Kidney (tissue), 14 donors: ENCODE data around the gene PCDHAC2. TPM values are rescaled to one million over a fixed set of nuclear protein-coding genes. Genes with fewer than 3 reads are reported as not detected.

Experiments
- DNase-seq, 5 donors: peaks; one replicate each; pipeline ENCODE4 v3.0.0-alpha.2; 2013 to 2020
- FAIRE-seq: peaks from 2 replicates; lab custom pipeline; 2012; peaks lifted over from hg19 to GRCh38; lab: Jason Lieb, UNC
- H3K27ac ChIP-seq, 2 donors: one replicate each; pipeline ENCODE4 v1.7.0; 2013; ENCODE audit warnings: low read depth in 2 of 2, low read length in 2 of 2, inconsistent platforms in 1 of 2
- H3K27me3 ChIP-seq: one replicate; pipeline ENCODE4 v1.7.1; 2013; ENCODE audit warnings: low read length, inconsistent platforms; ENCODE audit not compliant: control insufficient read depth, insufficient read depth
- H3K36me3 ChIP-seq, 3 donors: one replicate each; pipeline versions ENCODE4 v1.7.0 to v1.7.1; 2013; ENCODE audit warnings: low read length in 3 of 3, control low read depth in 1 of 3, inconsistent platforms in 1 of 3; ENCODE audit not compliant: insufficient read depth in 3 of 3, control insufficient read depth in 2 of 3
- H3K4me1 ChIP-seq, 3 donors: one replicate each; pipeline versions ENCODE4 v1.7.0 to v1.7.1; 2013; ENCODE audit warnings: low read length in 3 of 3, inconsistent platforms in 1 of 3, low read depth in 1 of 3; ENCODE audit not compliant: control insufficient read depth in 2 of 3, insufficient read depth in 2 of 3
- H3K4me3 ChIP-seq, 3 donors: one replicate each; pipeline versions ENCODE4 v1.7.0 to v1.8.1; 2013; ENCODE audit warnings: low read length in 3 of 3, control low read depth in 1 of 3, inconsistent platforms in 1 of 3
- H3K9ac ChIP-seq, 3 donors: one replicate each; pipeline versions ENCODE4 v1.7.0 to v1.7.1; 2013; ENCODE audit warnings: low read length in 3 of 3, control low read depth in 1 of 3, inconsistent platforms in 1 of 3
- H3K9me3 ChIP-seq, 3 donors: one replicate each; pipeline versions ENCODE4 v1.7.0 to v1.7.1; 2013; ENCODE audit warnings: low read length in 3 of 3, control low read depth in 1 of 3, inconsistent platforms in 1 of 3; ENCODE audit not compliant: control insufficient read depth in 2 of 3, insufficient read depth in 1 of 3
- CTCF ChIP-seq: IDR thresholded peaks from 3 replicates; pipeline ENCODE4 v1.5.1; 2012; ENCODE audit warnings: mild to moderate bottlenecking, moderate library complexity, borderline replicate concordance; ENCODE audit not compliant: insufficient read depth; ENCODE audit errors: extremely low read depth
- intact Hi-C: fragments of 100-400 bp; cut with DNase I; formaldehyde crosslinking; loops from one replicate; pipeline ENCODE4 v1.11.1; 2022
- polyA plus RNA-seq: library from polyadenylated mRNA; stranded (reverse); fragments of 350-450 nt; fragmentation: Illumina TruSeq; extraction: RNeasy Lipid Tissue Mini Kit (QIAGEN cat#74804); gene quantifications from one replicate; pipeline ENCODE4 v1.2.3, GENCODE V29; 2014; ENCODE audit warnings: low read depth, low replicate concordance; ENCODE audit not compliant: insufficient read depth
- total RNA-seq: library from RNA; stranded (reverse); fragmentation: NEBNext Ultra II Directional; extraction: Animal tissue kit (Norgen Biotek cat#: 25700); gene quantifications from one replicate; pipeline ENCODE4 v1.2.1, GENCODE V29; 2021
- donor health status: control.
- donor health status: control.
- donor health status: control.
- donor health status: control.
- donor health status: control.
- donor health status: DM: yes; HTN: yes; CAD: no.
- donor health status: Normal renal cell carcinoma (clear cell type).

PCDHAC2 gene
- total and polyA plus RNA-seq, 2 donors from 2014 or later = 0.30 to 3.6 TPM

DNA sequence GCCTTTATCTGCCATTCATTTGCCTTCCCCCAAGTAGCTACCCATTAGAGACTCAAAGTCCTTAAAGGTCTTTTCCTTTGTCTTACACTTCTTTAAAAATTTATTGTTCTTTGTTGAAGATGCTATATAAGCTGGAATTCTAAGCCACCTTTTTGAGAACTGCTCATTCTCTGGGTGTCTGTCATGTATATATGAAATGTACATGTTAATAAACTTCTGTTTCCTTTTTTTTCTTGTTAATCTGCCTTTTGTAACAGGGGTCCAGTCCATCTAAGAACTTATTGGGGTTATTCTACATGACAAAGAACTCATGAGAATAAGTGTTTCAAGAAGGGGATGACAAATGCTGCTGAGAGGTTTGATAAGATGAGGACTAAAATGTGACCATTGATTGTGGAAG is 41.5 kb downstream of the PCDHAC2 start:
- FAIRE-seq = no peak

DNA sequence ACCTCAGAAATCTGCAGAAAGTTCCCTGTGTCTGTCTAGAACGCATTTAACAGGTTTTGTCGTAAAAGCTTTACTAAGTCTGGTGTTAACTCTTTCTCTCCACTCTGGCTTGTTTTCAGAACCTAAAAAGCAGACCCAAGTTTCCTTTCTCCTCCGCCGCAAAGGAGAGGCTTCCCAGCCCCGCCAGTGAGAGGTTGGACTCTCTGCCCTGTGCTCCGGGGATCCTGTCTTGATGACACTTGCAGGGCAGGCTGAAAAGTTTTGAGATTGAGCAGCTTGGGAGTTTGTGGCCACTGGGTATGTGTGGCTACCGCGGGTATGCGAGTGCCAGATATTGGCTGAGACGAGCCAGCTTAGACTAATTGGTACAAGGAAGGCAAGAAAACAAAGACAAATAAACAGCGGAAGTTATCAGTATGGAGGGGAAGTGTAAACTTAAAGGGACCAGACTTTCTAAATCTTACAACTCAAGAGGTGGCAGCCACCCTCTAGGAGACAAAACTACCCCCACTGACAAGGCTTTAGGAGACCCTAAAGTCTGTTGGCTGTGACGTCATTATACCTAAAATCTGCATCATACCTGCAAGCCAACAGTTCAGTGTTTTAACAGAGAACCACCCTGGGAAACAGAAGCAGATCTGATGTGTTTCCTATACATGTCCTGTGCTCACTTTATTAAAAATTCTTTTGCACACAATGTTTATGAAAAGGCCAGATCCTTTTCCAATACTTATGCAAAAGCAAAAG is 43.9 kb downstream of the PCDHAC2 start:
- no peaks in the 10 kb centered on the region for H3K9me3 ChIP-seq
- H3K27ac ChIP-seq = no peak overlapping the region
- H3K36me3 ChIP-seq = no peaks in the 10 kb centered on the region
- FAIRE-seq = no peak
- H3K4me1 ChIP-seq = no peaks in the 10 kb centered on the region
- H3K4me3 ChIP-seq = no peak overlapping the region
- H3K27me3 ChIP-seq = no peaks in the 10 kb centered on the region
- TF ChIP-seq CTCF = no peak
- no peak for DNase-seq
- intact Hi-C loops = no loop called here
- no peak overlapping the region for H3K9ac ChIP-seq

More for the DNA sequence above, 41.5 kb downstream of the PCDHAC2 start:
- DNase-seq = no peak
- intact Hi-C loops = no loop called here
- Histone ChIP-seq H3K4me1 (no peaks in the 10 kb centered on the region), H3K36me3 (no peaks in the 10 kb centered on the region), H3K27me3 (no peaks in the 10 kb centered on the region), H3K9ac (no peak overlapping the region), H3K4me3 (no peak overlapping the region), H3K27ac (no peak overlapping the region), H3K9me3 (no peaks in the 10 kb centered on the region)
- TF ChIP-seq CTCF = no peak

DNA sequence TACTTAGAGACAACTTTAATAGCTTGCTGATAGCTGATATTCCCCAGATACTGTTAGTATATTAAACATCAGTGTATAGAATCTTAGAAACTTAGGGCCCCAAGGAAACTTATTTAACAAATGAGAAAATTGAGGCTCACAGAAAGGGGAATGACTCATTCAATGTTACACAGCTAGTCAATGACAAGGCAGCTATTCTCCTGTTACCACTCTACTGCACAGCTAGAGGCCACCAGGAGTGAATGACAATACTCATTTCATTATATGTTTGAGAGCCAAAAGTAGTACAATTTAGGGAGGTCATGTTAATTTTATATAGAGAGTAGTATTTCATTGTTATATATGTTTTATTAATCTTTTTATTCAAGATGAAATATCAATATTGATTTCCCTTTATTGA is 51.7 kb downstream of the PCDHAC2 start:
- FAIRE-seq (no peak), DNase-seq (no peak)
- Histone ChIP-seq H3K4me3 (no peak overlapping the region), H3K27ac (no peak overlapping the region), H3K9ac (no peak overlapping the region), H3K9me3 (no peaks in the 10 kb centered on the region), H3K27me3 (no peaks in the 10 kb centered on the region), H3K36me3 (no peaks in the 10 kb centered on the region), H3K4me1 (no peaks in the 10 kb centered on the region)
- intact Hi-C loops = no loop called here
- TF ChIP-seq CTCF = no peak

Other genes with a start within 250 kb of the PCDHAC2 start
- 0.13 TPM for gene PCDHA1, start 180.3 kb upstream of the PCDHAC2 start, total RNA-seq
- gene PCDHA1, start 180.3 kb upstream of the PCDHAC2 start, polyA plus RNA-seq = not detected
- gene PCDHA2, start 171.6 kb upstream of the PCDHAC2 start, total RNA-seq = 0.50 TPM
- gene PCDHA2, start 171.6 kb upstream of the PCDHAC2 start, polyA plus RNA-seq = 0.17 TPM
- 1.4 TPM for gene PCDHA3, start 165.4 kb upstream of the PCDHAC2 start, total RNA-seq
- 0.13 TPM for gene PCDHA3, start 165.4 kb upstream of the PCDHAC2 start, polyA plus RNA-seq
- gene PCDHA4, start 159.4 kb upstream of the PCDHAC2 start, total RNA-seq = 4.1 TPM
- gene PCDHA4, start 159.4 kb upstream of the PCDHAC2 start, polyA plus RNA-seq = 1.1 TPM
- gene PCDHA5, start 144.9 kb upstream of the PCDHAC2 start, total RNA-seq = 0.91 TPM
- not detected for gene PCDHA5, start 144.9 kb upstream of the PCDHAC2 start, polyA plus RNA-seq
- 3.6 TPM for gene PCDHA6, start 138.5 kb upstream of the PCDHAC2 start, total RNA-seq
- 0.80 TPM for gene PCDHA6, start 138.5 kb upstream of the PCDHAC2 start, polyA plus RNA-seq
- gene PCDHA7, start 132.2 kb upstream of the PCDHAC2 start, total RNA-seq = 1.1 TPM
- gene PCDHA7, start 132.2 kb upstream of the PCDHAC2 start, polyA plus RNA-seq = 0.62 TPM
- 0.82 TPM for gene PCDHA8, start 125.3 kb upstream of the PCDHAC2 start, total RNA-seq
- gene PCDHA8, start 125.3 kb upstream of the PCDHAC2 start, polyA plus RNA-seq = not detected
- gene PCDHA9, start 118.1 kb upstream of the PCDHAC2 start, total RNA-seq = 0.85 TPM
- not detected for gene PCDHA9, start 118.1 kb upstream of the PCDHAC2 start, polyA plus RNA-seq
- gene PCDHA10, start 110.6 kb upstream of the PCDHAC2 start, total RNA-seq = 7.6 TPM
- 1.7 TPM for gene PCDHA10, start 110.6 kb upstream of the PCDHAC2 start, polyA plus RNA-seq
- gene PCDHA11, start 97.5 kb upstream of the PCDHAC2 start, total RNA-seq = 2.0 TPM
- gene PCDHA11, start 97.5 kb upstream of the PCDHAC2 start, polyA plus RNA-seq = 0.77 TPM
- gene PCDHA12, start 91.2 kb upstream of the PCDHAC2 start, total RNA-seq = 5.2 TPM
- 1.1 TPM for gene PCDHA12, start 91.2 kb upstream of the PCDHAC2 start, polyA plus RNA-seq
- gene PCDHA13, start 84.4 kb upstream of the PCDHAC2 start, total RNA-seq = 1.8 TPM
- gene PCDHA13, start 84.4 kb upstream of the PCDHAC2 start, polyA plus RNA-seq = 0.49 TPM
- gene PCDHAC1, start 40.2 kb upstream of the PCDHAC2 start, total RNA-seq = 2.9 TPM
- 0.43 TPM for gene PCDHAC1, start 40.2 kb upstream of the PCDHAC2 start, polyA plus RNA-seq
- 0.50 TPM for gene PCDHB1, start 84.9 kb downstream of the PCDHAC2 start, total RNA-seq
- gene PCDHB1, start 84.9 kb downstream of the PCDHAC2 start, polyA plus RNA-seq = 0.09 TPM
- 2.9 TPM for gene PCDHB2, start 128.1 kb downstream of the PCDHAC2 start, total RNA-seq
- gene PCDHB2, start 128.1 kb downstream of the PCDHAC2 start, polyA plus RNA-seq = 2.2 TPM
- 3.1 TPM for gene PCDHB3, start 134.0 kb downstream of the PCDHAC2 start, total RNA-seq
- 2.3 TPM for gene PCDHB3, start 134.0 kb downstream of the PCDHAC2 start, polyA plus RNA-seq
- gene PCDHB4, start 155.3 kb downstream of the PCDHAC2 start, total RNA-seq = 5.8 TPM
- 0.90 TPM for gene PCDHB4, start 155.3 kb downstream of the PCDHAC2 start, polyA plus RNA-seq
- gene PCDHB5, start 168.7 kb downstream of the PCDHAC2 start, total RNA-seq = 7.5 TPM
- gene PCDHB5, start 168.7 kb downstream of the PCDHAC2 start, polyA plus RNA-seq = 2.1 TPM
- gene PCDHB6, start 183.6 kb downstream of the PCDHAC2 start, total RNA-seq = 2.0 TPM
- 0.32 TPM for gene PCDHB6, start 183.6 kb downstream of the PCDHAC2 start, polyA plus RNA-seq
- 2.3 TPM for gene PCDHB7, start 206.2 kb downstream of the PCDHAC2 start, total RNA-seq
- 0.97 TPM for gene PCDHB7, start 206.2 kb downstream of the PCDHAC2 start, polyA plus RNA-seq
- gene PCDHB8, start 211.3 kb downstream of the PCDHAC2 start, total RNA-seq = 3.7 TPM
- gene PCDHB8, start 211.3 kb downstream of the PCDHAC2 start, polyA plus RNA-seq = 0.56 TPM
- 5.1 TPM for gene PCDHB16, start 215.9 kb downstream of the PCDHAC2 start, total RNA-seq
- gene PCDHB16, start 215.9 kb downstream of the PCDHAC2 start, polyA plus RNA-seq = 0.67 TPM
- 2.4 TPM for gene PCDHB9, start 220.7 kb downstream of the PCDHAC2 start, total RNA-seq
- gene PCDHB9, start 220.7 kb downstream of the PCDHAC2 start, polyA plus RNA-seq = 0.47 TPM
- gene PCDHB10, start 225.9 kb downstream of the PCDHAC2 start, total RNA-seq = 2.3 TPM
- 0.73 TPM for gene PCDHB10, start 225.9 kb downstream of the PCDHAC2 start, polyA plus RNA-seq
- gene PCDHB11, start 233.2 kb downstream of the PCDHAC2 start, total RNA-seq = 4.3 TPM
- 0.47 TPM for gene PCDHB11, start 233.2 kb downstream of the PCDHAC2 start, polyA plus RNA-seq
- gene PCDHB12, start 242.2 kb downstream of the PCDHAC2 start, total RNA-seq = 2.5 TPM
- 0.77 TPM for gene PCDHB12, start 242.2 kb downstream of the PCDHAC2 start, polyA plus RNA-seq
- gene PCDHB13, start 247.4 kb downstream of the PCDHAC2 start, total RNA-seq = 5.9 TPM
- gene PCDHB13, start 247.4 kb downstream of the PCDHAC2 start, polyA plus RNA-seq = 0.86 TPM